GM12873 (cell line): ENCODE measurements around the gene EPB41L2.

Experiments used
- CTCF ChIP-seq: IDR thresholded peaks from 2 replicates; pipeline ENCODE4 v1.5.1; 2012; ENCODE audit warnings: low read depth, mild to moderate bottlenecking, moderate library complexity, low read length, control low read depth; ENCODE audit not compliant: insufficient read depth; ENCODE audit errors: missing control alignments

Gene EPB41L2

GRCh38 chr6:131093334-131093733 is 30.3 kb upstream of the EPB41L2 start:
- TF ChIP-seq CTCF: no peak

- TF ChIP-seq CTCF: peak; percentile 22
These were observed 21.9 kb upstream of the EPB41L2 start for GRCh38 chr6:131084982-131085381.

GRCh38 chr6:131083687-131084086 is 20.6 kb upstream of the EPB41L2 start:
- TF ChIP-seq CTCF: no peak

- no peak for TF ChIP-seq CTCF
These were observed 19.3 kb upstream of the EPB41L2 start for GRCh38 chr6:131082335-131082734.

- TF ChIP-seq CTCF: no peak
These were observed 17.0 kb upstream of the EPB41L2 start for GRCh38 chr6:131080084-131080483.

- TF ChIP-seq CTCF: no peak
These were observed 10.5 kb upstream of the EPB41L2 start for GRCh38 chr6:131073577-131073976.

GRCh38 chr6:131070061-131070460 is 7.0 kb upstream of the EPB41L2 start:
- no peak for TF ChIP-seq CTCF
